ENCODE data around the gene RABGAP1L. TPM values are rescaled to one million over a fixed set of nuclear protein-coding genes. Genes with fewer than 3 reads are reported as not detected.

RABGAP1L gene
- total and polyA plus RNA-seq, 2 donors (not counting 3 experiments of a cell fraction or from before 2014, with no cell fraction given), result 6.4 to 22.2 TPM

- Histone ChIP-seq H3K9me1 (replicated peaks; ENCODE audit: control insufficient read depth, extremely low read depth, insufficient read depth, low read length) (no peaks in the 10 kb centered on the region), H3K9me3 (replicated peaks; ENCODE audit: control insufficient read depth, insufficient read depth, low read length) (no peaks in the 10 kb centered on the region), H3K27ac (ENCODE audit: insufficient read depth, low read depth, low read length) (no peak overlapping the region), H3K36me3 (ENCODE audit: control insufficient read depth in 2 of 2, extremely low read depth in 1 of 2, insufficient read depth in 2 of 2, low read length in 2 of 2) (no peaks in the 10 kb centered on the region), H3K4me2 (ENCODE audit: insufficient read depth, low read length) (no peak overlapping the region), H3K27me3 (ENCODE audit: control insufficient read depth in 2 of 2, insufficient read depth in 2 of 2, low read length in 2 of 2) (no peaks in the 10 kb centered on the region), H3K9ac (replicated peaks; ENCODE audit: extremely low read depth, insufficient read depth, low read length) (no peak overlapping the region), H4K20me1 (replicated peaks; ENCODE audit: control insufficient read depth, extremely low read depth, insufficient read depth, low read length) (no peaks in the 10 kb centered on the region), H2AFZ (ENCODE audit: low read depth, low read length) (no peak overlapping the region), H3K79me2 (ENCODE audit: control insufficient read depth, insufficient read depth, low read length) (no peaks in the 10 kb centered on the region), H3K4me1 (ENCODE audit: control insufficient read depth, extremely low read depth, insufficient read depth, low read length) (no peaks in the 10 kb centered on the region), H3K4me3 (replicated peaks in 1 of 3; ENCODE audit: insufficient read depth in 1 of 3, low read depth in 1 of 3, low read length in 3 of 3) (no peak overlapping the region)
- POLR2A ChIA-PET, result no interaction called here
- TF ChIP-seq MYC (IDR thresholded peaks at IDR 0.05; ENCODE audit: low read depth, low read length) (no peak), CTCF (IDR thresholded peaks at IDR 0.05; ENCODE audit: extremely low read depth in 1 of 2, insufficient read depth in 1 of 2, low read depth in 1 of 2, low read length in 2 of 2) (no peak), POLR2A (IDR thresholded peaks at IDR 0.05; ENCODE audit: low read depth, low read length) (no peak), MAX (IDR thresholded peaks at IDR 0.05; ENCODE audit: insufficient read depth, insufficient read length) (no peak), FOS (IDR thresholded peaks at IDR 0.05; ENCODE audit: borderline replicate concordance, insufficient read depth, low read length) (no peak), EZH2 (IDR thresholded peaks at IDR 0.05; ENCODE audit: borderline replicate concordance, low read depth, low read length, severe bottlenecking) (no peak), POLR2AphosphoS5 (IDR thresholded peaks at IDR 0.05; ENCODE audit: insufficient read depth, low read depth, low read length) (no peak), JUN (IDR thresholded peaks at IDR 0.05; ENCODE audit: borderline replicate concordance, insufficient read depth, insufficient read length, low read depth) (no peak), GATA2 (IDR thresholded peaks at IDR 0.05; ENCODE audit: insufficient read depth, insufficient read length, low read depth, low read length) (no peak)
- DNase-seq (ENCODE audit: low read depth, low spot score) (no peak), FAIRE-seq (no peak)
- dilution Hi-C loops (cut with MboI; ENCODE audit: extremely low pct_ligation_motif_present, low sequenced_read_pairs) (no loop called here), intact Hi-C loops (cut with micrococcal nuclease) (no loop called here)
- CTCF ChIA-PET, result no interaction called here
- BruUV-seq (replicated peaks), result no TSS peak
These were observed 306.5 kb downstream of the RABGAP1L start for GRCh38 chr1:174465855-174466254.

Data from endothelial cell of umbilical vein (primary cell).